GM23248 (cell line): Measurements from ENCODE around the gene DENND5A. TPM values are rescaled to one million over a fixed set of nuclear protein-coding genes. Genes with fewer than 3 reads are reported as not detected.

Experiments used
- DNase-seq: peaks from one replicate; pipeline ENCODE4 v3.0.0-alpha.2; 2015
- H2AFZ ChIP-seq: fragments of 200-600 bp; sonication (generic); 2 replicates; pipeline ENCODE4 v1.6.1; 2016; ENCODE audit warnings: antibody characterized with exemption
- H3F3A ChIP-seq: fragments of 200-600 bp; sonication (generic); 2 replicates; pipeline ENCODE4 v1.6.1; 2016; ENCODE audit warnings: mild to moderate bottlenecking, antibody characterized with exemption, mixed run types; ENCODE audit not compliant: insufficient read depth
- H3K27ac ChIP-seq: fragments of 200-600 bp; sonication (generic); 2 replicates; pipeline ENCODE4 v1.5.1; 2016; ENCODE audit warnings: mild to moderate bottlenecking
- H3K27me3 ChIP-seq: fragments of 200-600 bp; sonication (generic); replicated peaks from 2 replicates; pipeline ENCODE4 v1.6.1; 2016; ENCODE audit warnings: mild to moderate bottlenecking; ENCODE audit not compliant: insufficient read depth
- H3K36me3 ChIP-seq: fragments of 200-600 bp; sonication (generic); 2 replicates; pipeline ENCODE4 v1.6.1; 2016; ENCODE audit warnings: low read depth, mild to moderate bottlenecking
- H3K4me1 ChIP-seq: fragments of 200-600 bp; sonication (generic); 2 replicates; pipeline ENCODE4 v1.6.1; 2016; ENCODE audit warnings: mild to moderate bottlenecking; ENCODE audit not compliant: insufficient read depth
- H3K4me2 ChIP-seq: fragments of 200-600 bp; sonication (generic); one replicate; pipeline ENCODE4 v1.6.1; 2016; ENCODE audit warnings: mild to moderate bottlenecking; ENCODE audit not compliant: unreplicated experiment
- H3K4me3 ChIP-seq: fragments of 200-600 bp; sonication (generic); 2 replicates; pipeline ENCODE4 v1.5.1; 2016; ENCODE audit warnings: mild to moderate bottlenecking
- H3K79me2 ChIP-seq: fragments of 200-600 bp; sonication (generic); 2 replicates; pipeline ENCODE4 v1.6.1; 2016; ENCODE audit warnings: mild to moderate bottlenecking; ENCODE audit not compliant: insufficient read depth
- H3K9ac ChIP-seq: fragments of 200-600 bp; sonication (generic); 2 replicates; pipeline ENCODE4 v1.6.1; 2016; ENCODE audit warnings: mild to moderate bottlenecking
- H3K9me2 ChIP-seq: fragments of 200-600 bp; sonication (generic); 2 replicates; pipeline ENCODE4 v1.6.1; 2016; ENCODE audit warnings: mixed run types, mild to moderate bottlenecking, moderate library complexity; ENCODE audit not compliant: insufficient read depth
- H3K9me3 ChIP-seq: fragments of 200-600 bp; sonication (generic); one replicate; pipeline ENCODE4 v1.6.1; 2017; ENCODE audit warnings: low read depth
- H4K20me1 ChIP-seq: fragments of 200-600 bp; sonication (generic); 2 replicates; pipeline ENCODE4 v1.6.0; 2016; ENCODE audit not compliant: insufficient read depth
- EZH2 ChIP-seq: fragments of 200-600 bp; sonication (generic); IDR thresholded peaks from 2 replicates; pipeline ENCODE4 v1.6.1; 2018; ENCODE audit warnings: antibody characterized with exemption, mild to moderate bottlenecking; ENCODE audit not compliant: insufficient read depth, poor library complexity, severe bottlenecking
- EZH2phosphoT487 ChIP-seq: fragments of 200-600 bp; sonication (generic); IDR thresholded peaks from 2 replicates; pipeline ENCODE4 v1.6.1; 2018; ENCODE audit warnings: antibody characterized with exemption, moderate library complexity, mild to moderate bottlenecking, low read depth; ENCODE audit not compliant: insufficient read depth
- WGBS, 2 experiments: methylation state at CpG; one replicate each; pipeline ENCODE4 v1.1.6; 2015 to 2017; ENCODE audit warnings: low lambda C conversion rate in 2 of 2, low coverage in 1 of 2; ENCODE audit errors: missing lambda C conversion rate in 2 of 2; 5-methylcytosine and 5-hydroxymethylcytosine counted together
- in situ Hi-C: fragments of 300-500 bp; cut with MboI; formaldehyde crosslinking; loops from 2 replicates; pipeline ENCODE4 v1.15.0; 2020
- polyA plus RNA-seq: library from polyadenylated mRNA; unstranded; fragments of >200 nt; fragmentation: Nextera tagmentation; extraction: Ambion mirVana; gene quantifications from 2 replicates; pipeline ENCODE4 v1.2.1, GENCODE V29; 2016
- total RNA-seq: library from RNA; depleted of rRNA; stranded (reverse); fragments of >200 nt; shearing (Covaris generic); gene quantifications from 2 replicates; pipeline ENCODE4 v1.2.3, GENCODE V29; 2014

DENND5A gene
- total and polyA plus RNA-seq, 2 experiments from 2014 or later = 28.4 to 127 TPM

GRCh38 chr11:9310485-9311090, 45.4 kb upstream of the DENND5A start:
- in situ Hi-C loops = no loop called here
- no peaks in the 10 kb centered on the region for H4K20me1 ChIP-seq
- no peaks in the 10 kb centered on the region for H3K36me3 ChIP-seq
- peaks cover 5% of the 10 kb centered on the region for H3K4me1 ChIP-seq
- no peaks in the 10 kb centered on the region for H3K9me2 ChIP-seq
- peaks cover 89% of the 10 kb centered on the region for H3K79me2 ChIP-seq
- H3F3A ChIP-seq = peaks cover 12% of the 10 kb centered on the region; the same call in 1 of the 2 replicates
- no peak for DNase-seq
- H3K27me3 ChIP-seq = no peaks in the 10 kb centered on the region
- no peak overlapping the region for H3K27ac ChIP-seq
- no peaks in the 10 kb centered on the region for H3K9me3 ChIP-seq
- H3K4me2 ChIP-seq = no peak overlapping the region
- no peak overlapping the region for H3K9ac ChIP-seq
- H2AFZ ChIP-seq = no peak overlapping the region
- no peak overlapping the region for H3K4me3 ChIP-seq
- TF ChIP-seq EZH2 = no peak
- no peak for TF ChIP-seq EZH2phosphoT487
- 96 to 99% methylated on average over 3 of the region's 3 CpGs for WGBS, 2 experiments

GRCh38 chr11:9304178-9304577, 39.0 kb upstream of the DENND5A start:
- no peaks in the 10 kb centered on the region for H3K9me2 ChIP-seq
- in situ Hi-C loops = no loop called here
- H3K79me2 ChIP-seq = peaks cover 100% of the 10 kb centered on the region
- H3K4me2 ChIP-seq = no peak overlapping the region
- no peaks in the 10 kb centered on the region for H3K27me3 ChIP-seq
- H3K4me3 ChIP-seq = no peak overlapping the region
- H3K36me3 ChIP-seq = peaks cover 3% of the 10 kb centered on the region; the same call in 1 of the 2 replicates
- no peak overlapping the region for H3K27ac ChIP-seq
- no peak overlapping the region for H2AFZ ChIP-seq
- no peak for DNase-seq
- no peaks in the 10 kb centered on the region for H3F3A ChIP-seq
- no peak overlapping the region for H3K9ac ChIP-seq
- H3K9me3 ChIP-seq = no peaks in the 10 kb centered on the region
- 0 out of 2 replicates have a peak, but pooled peaks cover 5% of the 10 kb centered on the region for H3K4me1 ChIP-seq
- H4K20me1 ChIP-seq = no peaks in the 10 kb centered on the region
- TF ChIP-seq EZH2phosphoT487 (no peak), EZH2 (no peak)
- WGBS, 2 experiments = 69 to 71% methylated on average over 3 of the region's 3 CpGs

DNA sequence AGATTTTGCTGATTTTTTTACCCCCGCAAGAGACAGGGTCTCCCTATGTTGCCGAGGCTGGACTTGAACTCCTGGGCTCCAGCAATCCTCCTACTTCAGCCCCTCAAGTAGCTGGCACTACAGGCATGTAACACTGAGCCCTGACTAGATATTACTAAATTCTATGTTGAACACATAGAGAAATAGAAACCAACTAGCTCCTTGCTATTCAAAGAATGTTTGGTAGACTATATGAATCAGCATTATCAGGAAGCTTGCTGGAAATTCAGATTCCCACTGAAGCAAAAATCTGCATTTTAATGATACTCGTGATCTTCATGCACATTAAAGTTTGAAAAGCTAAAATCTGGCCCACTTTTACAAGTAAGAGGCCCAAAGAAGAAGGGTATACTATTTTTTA, 37.3 kb upstream of the DENND5A start:
- in situ Hi-C loops = no loop called here

GRCh38 chr11:9301720-9302119, 36.6 kb upstream of the DENND5A start:
- no peaks in the 10 kb centered on the region for H3F3A ChIP-seq
- no peak for DNase-seq
- peaks cover 99% of the 10 kb centered on the region for H3K79me2 ChIP-seq
- no peak overlapping the region for H2AFZ ChIP-seq
- H3K9me2 ChIP-seq = no peaks in the 10 kb centered on the region
- no peaks in the 10 kb centered on the region for H4K20me1 ChIP-seq
- in situ Hi-C loops = no loop called here
- no peak overlapping the region for H3K4me2 ChIP-seq
- TF ChIP-seq EZH2phosphoT487 (no peak), EZH2 (no peak)
- no peak overlapping the region for H3K9ac ChIP-seq
- no peak overlapping the region for H3K4me3 ChIP-seq
- 0 out of 2 replicates have a peak, but pooled peaks cover 5% of the 10 kb centered on the region for H3K4me1 ChIP-seq
- peaks cover 3% of the 10 kb centered on the region; the same call in 1 of the 2 replicates for H3K36me3 ChIP-seq
- WGBS, 2 experiments = 83 to 90% methylated on average over 5 to 10 of the region's 10 CpGs
- no peak overlapping the region; the same call in 1 of the 2 replicates for H3K27ac ChIP-seq
- H3K9me3 ChIP-seq = no peaks in the 10 kb centered on the region
- H3K27me3 ChIP-seq = no peaks in the 10 kb centered on the region

More for the DNA sequence above, 37.3 kb upstream of the DENND5A start:
- H2AFZ ChIP-seq = no peak overlapping the region
- no peak overlapping the region for H3K4me2 ChIP-seq
- H4K20me1 ChIP-seq = no peaks in the 10 kb centered on the region
- no peak overlapping the region; the same call in 1 of the 2 replicates for H3K9ac ChIP-seq
- no peaks in the 10 kb centered on the region for H3K9me2 ChIP-seq
- WGBS, 2 experiments = 95 to 96% methylated on average over 3 of the region's 3 CpGs
- H3K36me3 ChIP-seq = peaks cover 3% of the 10 kb centered on the region; the same call in 1 of the 2 replicates
- H3K4me3 ChIP-seq = no peak overlapping the region
- H3K4me1 ChIP-seq = 0 out of 2 replicates have a peak, but pooled peaks cover 5% of the 10 kb centered on the region
- TF ChIP-seq EZH2 (no peak), EZH2phosphoT487 (no peak)
- no peaks in the 10 kb centered on the region for H3F3A ChIP-seq
- H3K9me3 ChIP-seq = no peaks in the 10 kb centered on the region
- peaks cover 99% of the 10 kb centered on the region for H3K79me2 ChIP-seq
- DNase-seq = peak; percentile 58
- H3K27ac ChIP-seq = peak overlapping the region; percentile 35
- no peaks in the 10 kb centered on the region for H3K27me3 ChIP-seq
